Suprapubic skin (tissue), 4 donors: ENCODE measurements around the gene EDNRA. TPM values are rescaled to one million over a fixed set of nuclear protein-coding genes. Genes with fewer than 3 reads are reported as not detected.

Experiments used
- DNase-seq, 2 donors: peaks; one replicate each; pipeline ENCODE4 v3.0.0-alpha.2; 2019; ENCODE audit warnings: low spot score in 2 of 2
- H3K27ac ChIP-seq: fragments of 200-600 bp; sonication (generic); one replicate; pipeline ENCODE4 v1.5.1; 2019
- H3K27me3 ChIP-seq: fragments of 200-600 bp; sonication (generic); one replicate; pipeline ENCODE4 v1.5.1; 2019
- H3K36me3 ChIP-seq: fragments of 200-600 bp; sonication (generic); one replicate; pipeline ENCODE4 v1.5.1; 2019
- H3K4me1 ChIP-seq: fragments of 200-600 bp; sonication (generic); one replicate; pipeline ENCODE4 v1.5.1; 2019
- H3K4me3 ChIP-seq: fragments of 200-600 bp; sonication (generic); one replicate; pipeline ENCODE4 v1.5.1; 2019; ENCODE audit warnings: mild to moderate bottlenecking
- H3K9me3 ChIP-seq: fragments of 200-600 bp; sonication (generic); one replicate; pipeline ENCODE4 v1.5.1; 2019
- CTCF ChIP-seq, 2 donors: fragments of 200-600 bp in 1 of 2; fragments of 450-650 bp in 1 of 2; sonication (generic) in 1 of 2; IDR thresholded peaks; one replicate each; pipeline ENCODE4 v1.5.1; 2016 to 2019; ENCODE audit warnings: antibody characterized with exemption in 2 of 2, mild to moderate bottlenecking in 1 of 2, moderate library complexity in 1 of 2
- EP300 ChIP-seq: sonication (generic); formaldehyde crosslinking; IDR thresholded peaks from one replicate; pipeline ENCODE4 v1.6.1; 2017; ENCODE audit warnings: antibody characterized with exemption
- POLR2A ChIP-seq, 2 donors: fragments of 450-650 bp; IDR thresholded peaks; one replicate each; pipeline ENCODE4 v1.6.1; 2017; ENCODE audit warnings: antibody characterized with exemption in 2 of 2, mild to moderate bottlenecking in 2 of 2, moderate library complexity in 2 of 2
- POLR2AphosphoS5 ChIP-seq, 3 donors: sonication (generic); formaldehyde crosslinking; IDR thresholded peaks; one replicate each; pipeline ENCODE4 v1.6.1; 2017; ENCODE audit warnings: antibody characterized with exemption in 3 of 3
- WGBS: methylation state at CpG from one replicate; pipeline ENCODE4 v1.1.5; 2018; 5-methylcytosine and 5-hydroxymethylcytosine counted together
- total RNA-seq, 4 donors: library from RNA; depleted of rRNA; stranded (reverse); fragments of >200 nt; gene quantifications; one replicate each; pipeline ENCODE4 v1.1.0, GENCODE V29; 2016

Gene EDNRA
- total RNA-seq, 4 donors from 2014 or later, result 4.0 to 6.0 (median 4.4) TPM

- H3K9me3 ChIP-seq, result no peaks in the 10 kb centered on the region
- no peaks in the 10 kb centered on the region for H3K4me1 ChIP-seq
- no peaks in the 10 kb centered on the region for H3K27me3 ChIP-seq
- DNase-seq, result no peak
- TF ChIP-seq CTCF (IDR thresholded peaks at IDR 0.05) (no peak), POLR2A (IDR thresholded peaks at IDR 0.05) (no peak), EP300 (no peak), POLR2AphosphoS5 (IDR thresholded peaks at IDR 0.05) (no peak)
- 88% methylated on average over 6 of the region's 6 CpGs for WGBS
- no peak overlapping the region for H3K27ac ChIP-seq
- no peaks in the 10 kb centered on the region for H3K36me3 ChIP-seq
- no peak overlapping the region for H3K4me3 ChIP-seq
These were observed 54.2 kb downstream of the EDNRA start for GRCh38 chr4:147535124-147535523.

GRCh38 chr4:147538711-147539110 is 57.8 kb downstream of the EDNRA start:
- no peak for DNase-seq
- TF ChIP-seq CTCF (IDR thresholded peaks at IDR 0.05), result no peak
- no peak for TF ChIP-seq EP300
- no peak for TF ChIP-seq POLR2A (IDR thresholded peaks at IDR 0.05)
- no peak for TF ChIP-seq POLR2AphosphoS5 (IDR thresholded peaks at IDR 0.05)
- Histone ChIP-seq H3K4me3 (no peak overlapping the region), H3K4me1 (no peaks in the 10 kb centered on the region), H3K27ac (no peak overlapping the region), H3K36me3 (no peaks in the 10 kb centered on the region), H3K9me3 (no peaks in the 10 kb centered on the region), H3K27me3 (no peaks in the 10 kb centered on the region)
- 80% methylated on average over 3 of the region's 3 CpGs for WGBS

- no peak for TF ChIP-seq EP300
- no peak for TF ChIP-seq CTCF (IDR thresholded peaks at IDR 0.05)
- no peak for TF ChIP-seq POLR2AphosphoS5 (IDR thresholded peaks at IDR 0.05)
- TF ChIP-seq POLR2A (IDR thresholded peaks at IDR 0.05), result no peak
- Histone ChIP-seq H3K4me1 (no peaks in the 10 kb centered on the region), H3K9me3 (no peaks in the 10 kb centered on the region), H3K27ac (no peak overlapping the region), H3K4me3 (no peak overlapping the region), H3K27me3 (no peaks in the 10 kb centered on the region), H3K36me3 (no peaks in the 10 kb centered on the region)
- 57% methylated on average over 4 of the region's 4 CpGs for WGBS
- DNase-seq, result no peak
These were observed 59.1 kb downstream of the EDNRA start for GRCh38 chr4:147539959-147540358.

- H3K27ac ChIP-seq, result no peak overlapping the region
- H3K27me3 ChIP-seq, result no peaks in the 10 kb centered on the region
- no peak for TF ChIP-seq POLR2A (IDR thresholded peaks at IDR 0.05)
- no peak for TF ChIP-seq EP300
- whole genome bisulfite sequencing, result 75% methylated on average over 17 of the region's 17 CpGs
- H3K9me3 ChIP-seq, result no peaks in the 10 kb centered on the region
- no peaks in the 10 kb centered on the region for H3K4me1 ChIP-seq
- no peak for DNase-seq
- H3K4me3 ChIP-seq, result no peak overlapping the region
- no peaks in the 10 kb centered on the region for H3K36me3 ChIP-seq
These were observed 61.5 kb downstream of the EDNRA start for GRCh38 chr4:147542229-147542990.

GRCh38 chr4:147543034-147543433 is 62.1 kb downstream of the EDNRA start:
- no peak overlapping the region for H3K27ac ChIP-seq
- no peaks in the 10 kb centered on the region for H3K4me1 ChIP-seq
- no peak for DNase-seq
- no peaks in the 10 kb centered on the region for H3K27me3 ChIP-seq
- no peak overlapping the region for H3K4me3 ChIP-seq
- H3K36me3 ChIP-seq, result no peaks in the 10 kb centered on the region
- no peaks in the 10 kb centered on the region for H3K9me3 ChIP-seq
- TF ChIP-seq POLR2AphosphoS5 (IDR thresholded peaks at IDR 0.05), result no peak
- TF ChIP-seq POLR2A (IDR thresholded peaks at IDR 0.05), result no peak
- no peak for TF ChIP-seq CTCF (IDR thresholded peaks at IDR 0.05)
- no peak for TF ChIP-seq EP300
- 50% methylated on average over 1 of the region's 1 CpG for WGBS
